Peyer's patch (tissue), 4 donors: ENCODE data around the gene PKP3. TPM values are rescaled to one million over a fixed set of nuclear protein-coding genes. Genes with fewer than 3 reads are reported as not detected.

Source experiments
- DNase-seq, 3 donors: peaks; one replicate each; pipeline ENCODE4 v3.0.0-alpha.2; 2017 to 2019
- H3K27ac ChIP-seq, 4 donors: fragments of 200-600 bp; sonication (generic); one replicate each; pipeline ENCODE4 v1.5.1; 2016 to 2019
- H3K27me3 ChIP-seq, 2 donors: fragments of 200-600 bp; sonication (generic); one replicate each; pipeline ENCODE4 v1.5.1; 2019
- H3K36me3 ChIP-seq, 3 donors: fragments of 200-600 bp; sonication (generic); one replicate each; pipeline ENCODE4 v1.5.1; 2016 to 2019
- H3K4me1 ChIP-seq, 4 donors: fragments of 200-600 bp; sonication (generic); one replicate each; pipeline ENCODE4 v1.5.1; 2016 to 2019
- H3K4me3 ChIP-seq, 4 donors: fragments of 200-600 bp; sonication (generic); 1 replicate in 3 of 4; 2 replicates in 1 of 4; pipeline ENCODE4 v1.5.1; 2016 to 2019; ENCODE audit warnings: mild to moderate bottlenecking in 1 of 4
- H3K9me3 ChIP-seq, 4 donors: fragments of 200-600 bp; sonication (generic); one replicate each; pipeline ENCODE4 v1.5.1; 2016 to 2019; ENCODE audit warnings: mild to moderate bottlenecking in 1 of 4
- CTCF ChIP-seq, 6 experiments: fragments of 450-650 bp in 4 of 6; fragments of 200-600 bp in 2 of 6; sonication (generic) in 1 of 6; IDR thresholded peaks; one replicate each; pipeline ENCODE4 v1.5.1; 2017 to 2019; ENCODE audit warnings: antibody characterized with exemption in 6 of 6, mild to moderate bottlenecking in 3 of 6, moderate library complexity in 1 of 6
- POLR2A ChIP-seq, 2 donors: fragments of 450-650 bp; IDR thresholded peaks; one replicate each; pipeline ENCODE4 v1.5.1; 2017; ENCODE audit warnings: antibody characterized with exemption in 2 of 2, mild to moderate bottlenecking in 2 of 2, moderate library complexity in 2 of 2
- total RNA-seq, 4 donors: library from RNA; depleted of rRNA; stranded (reverse); fragments of >200 nt; gene quantifications; one replicate each; pipeline ENCODE4 v1.1.0, GENCODE V29; 2016

Gene PKP3
- total RNA-seq, 4 donors from 2014 or later, result 95.7 to 254 (median 202) TPM

- Histone ChIP-seq H3K4me3 (peak overlapping the region in 2 of 4 donors; percentile 6 to 85), H3K36me3 (no peaks in the 10 kb centered on the region), H3K27me3 (no peaks in the 10 kb centered on the region), H3K4me1 (peaks cover 3 to 39% (median 18%) of the 10 kb centered on the region in 4 donors), H3K27ac (peak overlapping the region in 2 of 4 donors; percentile 16 to 25), H3K9me3 (no peaks in the 10 kb centered on the region)
- no peak for TF ChIP-seq POLR2A (IDR thresholded peaks at IDR 0.05)
- no peak for TF ChIP-seq CTCF (IDR thresholded peaks at IDR 0.05)
- DNase-seq, result peak in 1 of 3 donors; percentile 48
Observed at GRCh38 chr11:413120-414081, 19.4 kb downstream of the PKP3 start.

GRCh38 chr11:414318-414857 is 20.4 kb downstream of the PKP3 start:
- TF ChIP-seq POLR2A (IDR thresholded peaks at IDR 0.05) (no peak), CTCF (IDR thresholded peaks at IDR 0.05) (no peak)
- Histone ChIP-seq H3K4me1 (peaks cover 3 to 39% (median 18%) of the 10 kb centered on the region in 4 donors), H3K4me3 (peak overlapping the region; percentile 30 to 86 (median 78)), H3K9me3 (no peaks in the 10 kb centered on the region), H3K27me3 (no peaks in the 10 kb centered on the region), H3K36me3 (no peaks in the 10 kb centered on the region), H3K27ac (peak overlapping the region; percentile 20 to 97 (median 87))
- DNase-seq, result peak in 1 of 3 donors; percentile 45

- H3K4me1 ChIP-seq, result peaks cover 3 to 39% (median 18%) of the 10 kb centered on the region in 4 donors
- no peak for DNase-seq
- H3K27ac ChIP-seq, result peak overlapping the region; percentile 81 to 97 (median 90)
- H3K27me3 ChIP-seq, result no peaks in the 10 kb centered on the region
- TF ChIP-seq CTCF (IDR thresholded peaks at IDR 0.05) (no peak), POLR2A (IDR thresholded peaks at IDR 0.05) (no peak)
- H3K36me3 ChIP-seq, result peaks cover 0 to 5% (median 0%) of the 10 kb centered on the region in 3 donors
- no peaks in the 10 kb centered on the region for H3K9me3 ChIP-seq
- H3K4me3 ChIP-seq, result peak overlapping the region; percentile 68 to 86 (median 78)
Observed at GRCh38 chr11:415640-416041, 21.6 kb downstream of the PKP3 start.

GRCh38 chr11:416051-416756 is 22.2 kb downstream of the PKP3 start:
- Histone ChIP-seq H3K27ac (peak overlapping the region; percentile 81 to 97 (median 90)), H3K4me1 (peaks cover 3 to 39% (median 18%) of the 10 kb centered on the region in 4 donors), H3K9me3 (no peaks in the 10 kb centered on the region), H3K36me3 (peaks cover 0 to 5% (median 0%) of the 10 kb centered on the region in 3 donors), H3K4me3 (peak overlapping the region; percentile 68 to 86 (median 78)), H3K27me3 (no peaks in the 10 kb centered on the region)
- DNase-seq, result peak in 1 of 3 donors; percentile 49
- TF ChIP-seq POLR2A (IDR thresholded peaks at IDR 0.05), result peak in 1 of 2 donors; percentile 14
- no peak for TF ChIP-seq CTCF (IDR thresholded peaks at IDR 0.05)
